SU-DHL-6 (cell line): ENCODE data around the gene ABTB2.

Experiments used
- H2AFZ ChIP-seq: fragments of 200-600 bp; sonication (generic); 2 replicates; pipeline ENCODE4 v1.6.1; 2014; ENCODE audit warnings: low read depth, mild to moderate bottlenecking, moderate library complexity, mixed read lengths, antibody characterized with exemption, low read length; ENCODE audit not compliant: severe bottlenecking
- H3F3A ChIP-seq: fragments of 200-600 bp; shearing (Covaris generic); 2 replicates; pipeline ENCODE4 v1.6.0; 2016; ENCODE audit warnings: antibody characterized with exemption, mild to moderate bottlenecking; ENCODE audit not compliant: insufficient read depth
- H3K27ac ChIP-seq: fragments of 200-600 bp; sonication (generic); 2 replicates; pipeline ENCODE4 v1.5.1; 2016; ENCODE audit warnings: low read depth, mild to moderate bottlenecking, low read length, moderate library complexity, mixed read lengths
- H3K27me3 ChIP-seq: fragments of 200-600 bp; sonication (generic), shearing (Covaris generic); 2 replicates; pipeline ENCODE4 v1.6.0; 2014; ENCODE audit warnings: mild to moderate bottlenecking, low read length
- H3K36me3 ChIP-seq: fragments of 200-600 bp; sonication (generic); 2 replicates; pipeline ENCODE4 v1.6.1; 2014; ENCODE audit warnings: mild to moderate bottlenecking, low read length, mixed read lengths
- H3K4me2 ChIP-seq: fragments of 300-600, 200-600 bp; shearing (Covaris generic), sonication (generic); 2 replicates; pipeline ENCODE4 v1.6.0; 2014; ENCODE audit warnings: low read length, low read depth, mild to moderate bottlenecking; ENCODE audit not compliant: poor library complexity, severe bottlenecking
- H3K4me3 ChIP-seq: fragments of 200-600 bp; sonication (generic); 2 replicates; pipeline ENCODE4 v1.5.1; 2014; ENCODE audit warnings: antibody characterized with exemption, low read length, mild to moderate bottlenecking, mixed read lengths; ENCODE audit not compliant: insufficient read depth, poor library complexity, severe bottlenecking
- H3K79me2 ChIP-seq: fragments of 200-600 bp; sonication (generic); 2 replicates; pipeline ENCODE4 v1.6.1; 2014; ENCODE audit warnings: mild to moderate bottlenecking, low read length, moderate library complexity; ENCODE audit not compliant: insufficient read depth
- H3K9ac ChIP-seq: fragments of 200-600 bp; sonication (generic); 2 replicates; pipeline ENCODE4 v1.7.0; 2014; ENCODE audit warnings: mild to moderate bottlenecking, low read length
- H3K9me2 ChIP-seq: fragments of 200-600 bp; sonication (generic); replicated peaks from 2 replicates; pipeline ENCODE4 v1.6.1; 2014; ENCODE audit warnings: low read length; ENCODE audit not compliant: insufficient read depth
- H3K9me3 ChIP-seq: fragments of 200-600 bp; sonication (generic); 2 replicates; pipeline ENCODE4 v1.6.1; 2014; ENCODE audit warnings: low read length, mixed read lengths; ENCODE audit not compliant: insufficient read depth
- H4K20me1 ChIP-seq: fragments of 200-600 bp; sonication (generic); 2 replicates; pipeline ENCODE4 v1.6.1; 2014; ENCODE audit warnings: low read depth, mild to moderate bottlenecking, antibody characterized with exemption, low read length, moderate library complexity, mixed read lengths
- EZH2phosphoT487 ChIP-seq: fragments of 200-600 bp; sonication (generic), shearing (Covaris generic); conservative IDR thresholded peaks from 2 replicates; pipeline ENCODE4 v1.6.1; 2018; ENCODE audit warnings: mild to moderate bottlenecking, antibody characterized with exemption, low read length, moderate library complexity, mixed read lengths
- TF ChIP-seq, protein P1 (sequence below): fragments of 200-600 bp; sonication (generic); IDR thresholded peaks from one replicate; pipeline ENCODE4 v1.5.1; 2017; ENCODE audit warnings: antibody characterized with exemption, mild to moderate bottlenecking, low read length, moderate library complexity; ENCODE audit not compliant: insufficient read depth, poor library complexity, severe bottlenecking

ABTB2 gene

DNA sequence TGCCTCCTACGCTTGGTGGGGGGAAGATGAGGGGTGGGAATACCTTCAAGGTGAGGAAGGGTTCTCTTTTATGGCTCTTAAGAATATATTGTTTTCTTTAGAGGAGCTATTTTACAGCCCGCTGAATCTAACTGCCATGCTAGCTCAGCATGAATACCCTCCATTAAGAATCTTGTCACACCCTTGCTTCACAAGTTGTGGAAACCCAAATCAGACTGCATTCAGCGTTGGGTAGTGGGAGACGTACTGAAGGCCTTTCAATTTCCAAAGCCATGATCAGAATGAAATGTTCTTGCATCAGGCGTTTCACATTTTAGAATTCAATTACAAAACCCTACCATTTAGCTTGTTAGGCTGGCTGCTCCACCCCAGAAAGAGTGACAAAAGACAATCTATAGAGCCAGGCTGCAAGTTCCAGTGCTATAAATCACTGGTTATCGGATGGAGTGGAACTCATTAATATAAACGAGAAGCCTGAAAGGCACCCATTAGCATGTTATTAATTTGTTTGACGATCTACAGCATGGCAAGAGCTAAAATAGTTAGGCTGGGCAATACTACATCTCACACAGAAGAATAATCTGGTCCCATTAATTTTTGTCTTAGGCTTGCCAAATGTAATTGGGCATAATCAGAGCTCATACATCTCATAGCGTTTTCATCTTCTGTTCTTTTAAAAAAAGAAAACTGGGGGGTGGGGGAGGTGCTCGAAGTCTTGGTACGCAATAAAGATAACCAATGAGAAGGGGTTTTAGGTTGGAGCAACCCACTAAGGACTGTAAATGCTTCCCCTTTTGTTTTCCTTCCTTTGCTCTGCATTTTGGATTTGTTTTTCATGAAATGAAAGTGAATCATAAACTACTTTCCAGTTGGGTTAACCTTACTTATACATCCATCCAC, 57.5 kb downstream of the ABTB2 start:
- no peak overlapping the region for H2AFZ ChIP-seq
- H4K20me1 ChIP-seq: no peaks in the 10 kb centered on the region
- no peaks in the 10 kb centered on the region for H3F3A ChIP-seq
- no peaks in the 10 kb centered on the region for H3K36me3 ChIP-seq
- H3K9me3 ChIP-seq: no peaks in the 10 kb centered on the region
- no peak overlapping the region for H3K9ac ChIP-seq
- H3K4me2 ChIP-seq: no peak overlapping the region
- no peaks in the 10 kb centered on the region for H3K9me2 ChIP-seq
- H3K27me3 ChIP-seq: no peaks in the 10 kb centered on the region
- H3K79me2 ChIP-seq: no peaks in the 10 kb centered on the region
- H3K27ac ChIP-seq: no peak overlapping the region
- TF ChIP-seq EZH2phosphoT487: no peak
- TF ChIP-seq, protein P1, sequence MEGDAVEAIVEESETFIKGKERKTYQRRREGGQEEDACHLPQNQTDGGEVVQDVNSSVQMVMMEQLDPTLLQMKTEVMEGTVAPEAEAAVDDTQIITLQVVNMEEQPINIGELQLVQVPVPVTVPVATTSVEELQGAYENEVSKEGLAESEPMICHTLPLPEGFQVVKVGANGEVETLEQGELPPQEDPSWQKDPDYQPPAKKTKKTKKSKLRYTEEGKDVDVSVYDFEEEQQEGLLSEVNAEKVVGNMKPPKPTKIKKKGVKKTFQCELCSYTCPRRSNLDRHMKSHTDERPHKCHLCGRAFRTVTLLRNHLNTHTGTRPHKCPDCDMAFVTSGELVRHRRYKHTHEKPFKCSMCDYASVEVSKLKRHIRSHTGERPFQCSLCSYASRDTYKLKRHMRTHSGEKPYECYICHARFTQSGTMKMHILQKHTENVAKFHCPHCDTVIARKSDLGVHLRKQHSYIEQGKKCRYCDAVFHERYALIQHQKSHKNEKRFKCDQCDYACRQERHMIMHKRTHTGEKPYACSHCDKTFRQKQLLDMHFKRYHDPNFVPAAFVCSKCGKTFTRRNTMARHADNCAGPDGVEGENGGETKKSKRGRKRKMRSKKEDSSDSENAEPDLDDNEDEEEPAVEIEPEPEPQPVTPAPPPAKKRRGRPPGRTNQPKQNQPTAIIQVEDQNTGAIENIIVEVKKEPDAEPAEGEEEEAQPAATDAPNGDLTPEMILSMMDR: no peak
- H3K4me3 ChIP-seq: no peak overlapping the region

DNA sequence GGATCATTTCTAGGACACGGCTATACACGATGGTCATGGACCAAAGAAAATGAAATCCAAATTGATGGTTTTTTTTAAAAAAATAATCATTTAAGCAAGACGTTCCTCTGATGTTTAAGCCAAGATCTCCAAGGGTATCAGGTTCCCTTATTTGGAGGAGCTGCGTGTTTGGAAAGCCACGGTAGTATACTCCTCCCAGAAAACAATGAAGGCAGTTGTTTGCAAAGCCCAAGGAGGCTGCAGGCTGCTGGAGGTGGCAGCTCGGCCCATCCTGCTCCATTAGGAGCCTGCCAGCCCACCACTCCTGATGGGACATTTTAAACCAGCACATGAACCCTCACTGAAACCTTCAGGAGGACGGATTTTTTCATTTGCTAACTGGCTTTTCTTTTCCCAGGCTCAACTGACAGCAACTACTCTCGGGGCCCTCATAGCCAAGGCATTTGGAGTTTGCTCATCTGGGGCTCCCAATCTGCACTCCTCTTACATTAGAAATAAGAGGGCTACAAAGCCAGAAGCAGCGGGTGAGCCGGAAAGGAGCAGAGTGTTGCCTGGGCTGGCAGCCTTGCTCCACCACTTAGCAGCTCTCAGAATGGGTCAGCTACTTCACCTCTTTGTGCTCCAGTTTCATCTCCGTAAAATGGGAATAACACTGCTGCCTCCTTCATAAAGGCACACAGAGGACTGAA, 58.4 kb downstream of the ABTB2 start:
- Histone ChIP-seq H3K9me3 (no peaks in the 10 kb centered on the region), H3K27ac (no peak overlapping the region), H3K27me3 (no peaks in the 10 kb centered on the region), H2AFZ (no peak overlapping the region), H3F3A (no peaks in the 10 kb centered on the region), H4K20me1 (no peaks in the 10 kb centered on the region), H3K9me2 (no peaks in the 10 kb centered on the region), H3K4me3 (no peak overlapping the region), H3K79me2 (no peaks in the 10 kb centered on the region), H3K36me3 (no peaks in the 10 kb centered on the region), H3K4me2 (no peak overlapping the region), H3K9ac (no peak overlapping the region)
- TF ChIP-seq, protein P1: no peak
- no peak for TF ChIP-seq EZH2phosphoT487

DNA sequence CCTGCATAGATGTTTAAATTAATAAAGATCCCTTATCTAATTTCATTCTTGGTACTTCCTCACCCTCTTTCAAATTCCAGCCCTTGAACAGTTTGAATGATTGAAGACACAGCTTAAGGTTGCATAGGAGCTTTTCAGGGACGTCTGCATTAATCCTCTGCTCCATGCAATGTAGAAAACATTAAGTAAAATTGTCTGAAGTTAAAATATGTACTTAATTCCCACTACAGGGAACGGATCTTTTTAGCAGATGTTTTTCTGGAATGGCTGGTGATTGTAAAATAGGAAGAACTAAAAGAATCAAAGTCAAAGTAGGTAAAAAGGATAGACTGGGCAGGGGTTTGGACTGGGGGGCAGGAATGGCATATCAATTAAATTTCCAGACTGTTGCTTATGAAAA, 58.9 kb downstream of the ABTB2 start:
- H4K20me1 ChIP-seq: no peaks in the 10 kb centered on the region
- H3F3A ChIP-seq: no peaks in the 10 kb centered on the region
- no peaks in the 10 kb centered on the region for H3K79me2 ChIP-seq
- no peak overlapping the region for H3K9ac ChIP-seq
- no peaks in the 10 kb centered on the region for H3K9me3 ChIP-seq
- no peaks in the 10 kb centered on the region for H3K27me3 ChIP-seq
- H2AFZ ChIP-seq: no peak overlapping the region
- no peak overlapping the region for H3K4me3 ChIP-seq
- H3K27ac ChIP-seq: no peak overlapping the region
- TF ChIP-seq EZH2phosphoT487: no peak
- TF ChIP-seq, protein P1: no peak
- H3K9me2 ChIP-seq: no peaks in the 10 kb centered on the region
- H3K36me3 ChIP-seq: no peaks in the 10 kb centered on the region
- no peak overlapping the region for H3K4me2 ChIP-seq
